ENCODE measurements around the gene CASKIN2. TPM values are rescaled to one million over a fixed set of nuclear protein-coding genes. Genes with fewer than 3 reads are reported as not detected.

CASKIN2 gene
- total RNA-seq, 4 donors from 2014 or later, result 5.6 to 26.6 (median 10.2) TPM

DNA sequence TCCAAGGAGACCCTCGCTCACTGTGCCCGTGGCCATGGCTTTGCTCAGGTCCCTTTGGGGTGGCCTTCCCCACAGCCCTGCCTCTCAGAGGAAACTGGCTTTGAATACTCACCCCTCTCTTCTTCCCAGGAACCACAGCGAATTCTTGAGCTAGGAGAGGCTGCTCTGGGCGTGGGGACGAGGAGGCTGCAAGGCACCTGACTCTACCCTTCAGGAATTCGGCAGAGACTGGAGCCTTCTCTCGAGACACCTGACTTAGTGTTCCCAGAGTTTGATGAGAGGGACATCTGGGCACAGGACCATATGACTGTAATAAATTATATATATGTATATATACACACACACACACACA lies 16.4 kb upstream of the CASKIN2 start:
- TF ChIP-seq CTCF (IDR thresholded peaks at IDR 0.05; ENCODE audit: low read depth), result no peak

- no peak for TF ChIP-seq CTCF (IDR thresholded peaks at IDR 0.05; ENCODE audit: low read depth)
These were observed 15.7 kb upstream of the CASKIN2 start for GRCh38 chr17:75530837-75531720.

GRCh38 chr17:75526555-75527270 lies 11.4 kb upstream of the CASKIN2 start:
- TF ChIP-seq CTCF (IDR thresholded peaks at IDR 0.05; ENCODE audit: low read depth), result no peak

DNA sequence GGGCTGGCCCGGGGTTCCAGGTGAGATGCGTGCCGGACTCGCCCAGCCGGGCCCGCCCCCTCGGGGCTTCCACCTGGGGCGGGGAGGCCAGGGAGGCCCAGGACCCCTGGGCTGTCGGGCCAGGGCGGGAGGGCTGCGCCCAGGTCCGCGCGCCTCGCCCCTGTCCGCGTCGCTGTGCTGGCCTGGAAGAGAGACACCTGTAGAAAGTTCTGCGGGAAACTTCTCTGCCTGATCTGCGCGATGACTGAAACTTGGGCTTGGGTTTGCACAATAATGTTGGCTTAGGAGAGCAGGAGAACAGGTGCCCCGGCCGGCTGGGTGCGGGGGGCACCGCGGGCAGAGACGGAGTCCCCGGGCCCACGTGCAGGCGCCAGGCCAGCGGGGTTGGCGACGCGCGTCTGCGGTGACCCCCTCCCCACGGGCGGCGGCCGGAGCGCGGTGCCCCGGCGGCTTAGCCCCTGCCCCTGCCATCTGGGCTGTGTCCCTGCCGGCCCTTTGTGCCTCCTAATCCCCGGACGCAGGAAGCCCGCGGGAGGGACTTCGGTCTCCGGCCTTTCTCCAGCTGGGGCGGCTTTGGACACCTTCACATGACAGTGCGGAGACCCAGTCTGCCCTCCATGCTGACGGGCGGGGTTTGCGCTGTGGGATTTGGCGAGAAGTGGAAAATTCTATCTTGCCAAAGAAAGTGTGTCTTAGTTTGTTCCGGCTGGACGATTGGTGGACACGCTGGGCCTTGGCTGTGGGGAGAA lies 10.6 kb upstream of the CASKIN2 start:
- TF ChIP-seq CTCF (IDR thresholded peaks at IDR 0.05; ENCODE audit: low read depth), result no peak

DNA sequence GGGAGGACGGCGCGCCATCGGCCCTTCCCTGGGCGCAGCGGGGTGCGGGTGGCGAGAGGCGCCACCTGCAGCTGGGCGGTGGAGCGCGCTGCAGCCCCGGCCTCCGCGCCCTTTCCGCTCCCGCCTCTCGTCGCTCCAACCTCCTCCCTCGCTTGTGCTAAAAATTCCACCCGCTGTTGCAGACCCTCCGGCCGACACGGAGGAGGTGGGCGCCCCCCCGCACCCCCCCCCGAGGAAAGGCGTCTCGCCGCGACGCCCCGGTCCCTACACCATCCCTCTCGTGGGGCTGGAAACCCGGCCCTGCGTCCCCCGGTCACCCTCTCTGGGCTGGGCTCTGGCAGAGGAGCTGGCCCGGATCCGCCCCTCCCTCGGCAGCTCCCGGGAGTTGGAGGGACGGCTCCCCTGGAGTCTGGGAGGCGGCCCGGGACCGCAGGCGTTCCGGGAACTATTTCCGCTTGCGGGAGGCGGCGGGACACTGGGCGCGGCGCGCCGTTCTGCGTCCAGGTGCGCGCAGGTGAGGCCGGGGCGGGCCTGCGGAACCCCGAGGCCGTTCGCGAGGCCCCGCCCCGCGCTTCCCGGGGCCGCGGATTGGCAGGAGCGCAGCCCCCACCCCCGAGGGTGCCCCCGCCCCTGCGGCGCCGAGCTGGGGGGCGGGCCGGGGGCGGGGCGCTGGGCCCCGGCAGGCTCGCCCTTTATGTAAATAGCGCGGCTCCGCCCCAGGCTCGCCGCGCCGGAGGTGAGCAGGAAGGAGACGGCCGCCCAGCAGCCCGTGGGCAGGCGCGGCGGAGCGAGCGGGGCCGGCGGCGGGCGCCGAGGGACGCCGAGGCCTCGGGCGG lies 9.9 kb upstream of the CASKIN2 start, which contains the start of gene LLGL2:
TSS of gene LLGL2 (plus strand) at position 728 of the 836 bp plus-strand sequence. CDS start 17,730 bp downstream, outside the sequence.
- no peak for TF ChIP-seq CTCF (IDR thresholded peaks at IDR 0.05; ENCODE audit: low read depth)

- no peak for TF ChIP-seq CTCF (IDR thresholded peaks at IDR 0.05; ENCODE audit: low read depth)
These were observed 9.1 kb upstream of the CASKIN2 start for GRCh38 chr17:75524269-75524969.
